HG02588 (cell line): Measurements from ENCODE around the gene DUS3L.

Experiments used
- ATAC-seq: cut with Tn5 transposase; IDR thresholded peaks from one replicate; pipeline ENCODE4 v1.9.1; 2021; ENCODE audit warnings: mild to moderate bottlenecking, moderate library complexity; ENCODE audit not compliant: unreplicated experiment

DUS3L gene

GRCh38 chr19:5790559-5791520, at the start of gene DUS3L:
TSS of gene DUS3L (minus strand) at chr19:5791163. CDS start at chr19:5791141, 22 bp downstream.
- peak; percentile 82 for ATAC-seq

- ATAC-seq: no peak
These were observed 48.4 kb upstream of the DUS3L start, which contains the start of gene FUT6 for GRCh38 chr19:5839065-5840017. TSS of gene FUT6 (minus strand) at chr19:5839702. CDS start at chr19:5832567, 7,135 bp downstream.

GRCh38 chr19:5838353-5839064, 47.5 kb upstream of the DUS3L start:
- no peak for ATAC-seq

- no peak for ATAC-seq
These were observed 46.9 kb upstream of the DUS3L start for GRCh38 chr19:5837761-5838352.

GRCh38 chr19:5832527-5833216, 41.7 kb upstream of the DUS3L start:
- ATAC-seq: no peak

GRCh38 chr19:5832061-5832460, 41.1 kb upstream of the DUS3L start:
- ATAC-seq: no peak

- no peak for ATAC-seq
These were observed 40.2 kb upstream of the DUS3L start for GRCh38 chr19:5831159-5831558.

- ATAC-seq: no peak
These were observed 38.8 kb upstream of the DUS3L start for GRCh38 chr19:5829567-5830310.

GRCh38 chr19:5828661-5829566, 38.0 kb upstream of the DUS3L start:
- ATAC-seq: no peak

- peak; percentile 70 for ATAC-seq
These were observed 37.1 kb upstream of the DUS3L start for GRCh38 chr19:5827891-5828660.

- ATAC-seq: no peak
These were observed 36.5 kb upstream of the DUS3L start for GRCh38 chr19:5827342-5827890.

- no peak for ATAC-seq
These were observed 35.8 kb upstream of the DUS3L start for GRCh38 chr19:5826531-5827341.

GRCh38 chr19:5825178-5825577, 34.2 kb upstream of the DUS3L start:
- ATAC-seq: no peak

GRCh38 chr19:5824751-5825150, 33.8 kb upstream of the DUS3L start:
- no peak for ATAC-seq

- ATAC-seq: no peak
These were observed 32.8 kb upstream of the DUS3L start for GRCh38 chr19:5823579-5824281.
